ENCODE data around the gene PAQR5.
"Not testable (repeated sequence)": the region's sequence is repeated elsewhere in the genome, so short reads cannot be mapped to it uniquely, and the experiment has no call there.

Gene PAQR5

DNA sequence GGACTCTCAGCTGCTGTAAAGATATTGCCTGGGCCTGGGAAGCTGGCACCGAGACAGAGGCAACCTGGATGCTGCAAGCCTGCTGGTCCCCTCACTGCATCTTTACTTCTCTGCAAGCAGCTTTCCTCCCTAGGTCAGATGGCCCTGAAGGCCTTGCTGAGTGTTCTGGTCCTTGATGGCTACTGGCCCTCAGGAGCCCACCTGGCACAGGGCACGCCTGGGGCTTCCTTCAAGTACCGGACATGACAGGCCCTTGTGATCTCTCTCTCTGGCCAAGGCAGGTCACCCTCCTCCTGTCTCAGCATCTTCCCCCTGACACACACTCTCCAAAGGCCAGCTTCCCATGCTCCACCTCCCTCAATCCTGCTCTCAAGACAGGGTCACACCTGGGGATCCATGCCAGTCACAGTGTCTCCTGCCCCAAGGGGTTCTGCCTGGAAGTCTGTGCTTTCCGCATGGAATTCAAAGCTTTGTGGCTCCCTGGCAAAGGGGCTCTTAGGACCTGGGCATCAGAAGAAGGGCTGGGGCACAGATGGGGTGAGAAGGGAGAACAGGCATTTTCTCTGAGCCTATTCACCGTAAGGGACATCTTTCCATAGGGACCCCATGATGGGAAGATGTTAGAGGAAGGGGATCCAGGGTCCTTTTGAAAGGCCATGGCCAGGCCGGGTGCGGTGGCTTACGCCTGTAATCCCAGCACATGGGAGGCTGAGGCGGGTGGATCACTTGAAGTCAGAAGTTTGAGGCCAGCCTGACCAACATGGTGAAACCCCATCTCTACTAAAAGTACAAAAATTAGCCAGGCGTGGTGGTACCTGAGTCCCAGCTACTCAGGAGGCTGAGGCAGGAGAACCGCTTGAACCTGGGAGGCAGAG is 4.7 kb upstream of the PAQR5 start:
- no peak for DNase-seq

DNA sequence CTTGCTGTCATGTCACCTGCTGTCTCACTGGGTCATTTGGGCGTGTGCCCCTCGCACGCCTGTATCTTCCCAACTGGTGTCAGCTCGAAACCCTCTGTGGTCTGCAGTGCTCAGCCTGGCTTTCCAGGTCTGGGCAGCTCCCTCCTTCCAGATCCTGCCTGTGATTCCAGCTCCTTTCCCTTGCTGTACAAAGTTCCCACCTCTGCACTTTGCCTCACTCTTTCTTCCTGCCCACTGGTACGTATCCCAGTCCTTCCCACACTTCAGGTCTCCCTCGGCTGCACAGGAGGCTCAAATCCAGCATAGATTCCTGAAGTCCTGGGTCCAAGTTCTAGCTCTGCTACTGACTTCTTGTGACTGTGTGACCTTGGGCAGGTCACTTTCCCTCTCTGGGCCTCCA is 2.1 kb upstream of the PAQR5 start:
- no peak for DNase-seq

DNA sequence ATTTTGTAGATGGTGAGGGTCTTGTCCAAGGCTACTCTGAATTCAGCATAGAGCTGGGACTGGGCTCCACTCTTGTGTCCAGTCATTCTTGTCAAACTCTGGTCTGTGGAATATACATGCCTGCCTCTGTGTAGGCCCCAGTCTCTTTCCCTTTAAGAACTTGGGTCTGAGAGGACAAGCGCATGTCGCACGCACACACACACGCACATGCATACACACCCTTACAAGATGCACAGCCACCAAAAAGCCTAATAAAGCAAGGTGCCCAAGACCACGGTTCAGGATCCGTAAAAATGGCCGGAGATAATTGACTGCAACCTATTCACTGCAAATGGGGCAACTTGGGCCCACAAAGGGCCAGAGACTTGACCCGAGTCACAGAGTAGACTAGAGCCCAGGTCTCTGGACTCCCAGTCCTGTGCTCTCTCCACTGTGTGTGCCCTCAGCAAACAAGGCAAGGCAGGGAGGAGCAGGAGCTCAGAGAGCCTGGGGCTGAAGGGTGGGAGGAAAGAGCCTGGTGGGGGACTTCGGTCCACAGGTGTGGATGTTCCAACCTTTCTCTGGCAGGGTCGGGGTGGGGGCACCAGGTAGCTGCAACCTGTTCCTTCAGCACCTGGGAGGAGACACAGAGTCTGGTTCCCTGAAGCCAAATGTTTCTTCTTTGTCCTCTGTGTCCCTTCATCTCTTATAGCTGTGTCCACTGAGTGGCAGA is 914 bp upstream of the PAQR5 start:
- DNase-seq, result no peak

DNA sequence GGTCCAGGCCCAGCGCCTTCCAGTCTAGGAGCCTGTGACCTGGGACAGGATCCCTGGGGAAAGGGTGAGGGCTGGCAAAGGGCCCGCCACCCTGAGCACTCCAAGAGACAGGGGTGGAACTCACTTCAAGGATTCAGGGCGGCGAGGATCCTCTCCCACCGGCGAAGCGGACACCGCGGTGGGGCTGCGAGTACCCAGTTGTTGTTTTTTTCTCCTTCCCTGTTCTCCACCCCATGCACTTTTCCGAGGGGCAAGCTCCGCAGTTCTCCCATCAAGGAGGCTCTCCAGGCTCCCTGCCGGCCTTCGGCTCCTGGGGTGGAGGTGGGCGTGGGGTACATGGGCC is 387 bp upstream of the PAQR5 start:
- DNase-seq, result no peak

DNA sequence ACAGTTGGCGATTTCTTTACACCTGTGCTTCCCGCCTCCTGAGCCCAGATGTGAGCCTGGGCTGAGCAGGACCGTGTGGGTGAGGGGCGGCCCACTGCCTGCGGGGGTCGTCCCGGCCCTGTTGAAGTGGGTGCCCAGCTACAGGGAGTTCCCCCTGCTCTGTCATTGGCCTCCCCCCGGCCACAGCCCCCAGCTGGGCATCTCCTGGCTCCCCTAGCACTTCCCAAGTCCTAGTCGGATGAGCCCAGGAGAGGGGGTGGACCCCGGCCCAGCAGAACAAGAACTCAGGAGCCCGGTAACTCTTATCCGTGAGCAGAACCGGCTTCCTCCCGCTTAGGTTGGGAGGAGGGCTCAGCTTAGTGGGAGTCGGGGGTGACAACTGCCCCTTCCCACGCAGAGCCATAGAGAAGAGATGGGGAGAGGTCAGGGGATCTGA is 757 bp downstream of the PAQR5 start:
- DNase-seq, result no peak

DNA sequence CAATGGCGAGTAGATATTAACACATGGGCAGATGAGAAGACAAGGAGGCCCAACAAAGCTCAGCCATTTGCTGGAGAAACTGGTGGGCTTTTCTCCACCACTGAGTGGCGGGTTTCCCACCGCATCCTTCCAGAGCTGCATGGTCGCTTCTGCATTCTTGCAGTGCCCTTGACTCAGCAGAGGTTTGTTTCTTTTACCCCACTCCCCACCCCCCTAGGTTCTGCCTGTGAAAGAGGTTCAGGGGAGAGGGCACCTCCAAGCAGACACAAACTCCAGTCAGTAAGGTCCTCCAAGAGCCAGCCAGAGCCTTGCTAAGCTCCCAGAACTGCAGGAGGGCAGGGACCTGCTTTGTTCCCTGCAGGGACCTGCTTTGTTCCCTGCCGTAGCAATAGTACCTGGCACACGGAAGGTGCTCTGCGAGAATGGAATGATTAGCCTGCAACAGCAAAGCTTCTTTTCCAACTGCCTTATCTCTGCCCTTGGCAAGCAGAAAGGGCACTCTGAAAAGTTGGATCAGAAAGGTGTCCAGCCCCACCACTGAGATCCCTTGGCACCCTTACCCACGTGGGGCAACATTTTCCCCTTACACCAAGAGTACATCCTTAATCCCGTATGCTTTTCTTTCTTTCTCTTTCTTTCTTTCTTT is 1.4 kb downstream of the PAQR5 start:
- DNase-seq, result no peak

DNA sequence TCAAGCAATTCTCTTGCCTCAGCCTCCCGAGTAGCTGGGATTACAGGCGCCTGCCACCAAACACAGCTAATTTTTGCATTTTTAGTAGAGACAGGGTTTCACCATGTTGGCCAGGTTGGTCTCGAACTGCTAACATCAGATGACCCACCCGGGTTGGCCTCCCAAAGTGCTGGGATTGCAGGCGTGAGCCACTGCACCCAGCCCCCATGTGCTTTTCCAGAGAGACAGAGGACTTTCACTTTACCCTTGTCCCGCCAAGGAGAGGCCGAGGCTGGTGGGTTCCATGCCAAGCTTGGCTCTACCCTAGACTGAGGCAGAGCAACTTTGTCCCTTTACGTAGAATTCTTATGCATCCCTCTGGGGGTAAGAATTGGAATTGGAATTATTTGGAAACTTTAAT is 2.4 kb downstream of the PAQR5 start:
- DNase-seq, result not testable (repeated sequence)

DNA sequence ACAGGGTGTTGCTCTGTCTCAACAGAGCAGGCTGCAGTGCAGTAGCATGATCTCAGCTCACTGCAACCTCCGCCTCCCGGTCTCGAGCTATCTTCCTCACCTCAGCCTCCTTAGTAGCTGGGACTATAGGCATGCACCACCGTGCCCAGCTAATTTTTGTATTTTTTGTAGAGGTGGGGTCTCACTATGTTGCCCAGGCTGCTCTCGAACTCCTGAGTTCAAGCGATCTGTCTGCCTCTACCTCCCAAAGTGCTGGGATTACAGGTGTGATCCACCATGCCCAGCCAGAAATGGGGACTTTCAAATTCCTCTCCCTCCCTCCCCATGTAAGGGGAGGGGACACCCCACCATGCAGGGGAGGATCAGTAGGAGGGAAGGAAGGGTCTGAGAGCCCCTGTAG is 3.4 kb downstream of the PAQR5 start:
- DNase-seq, result not testable (repeated sequence)

DNA sequence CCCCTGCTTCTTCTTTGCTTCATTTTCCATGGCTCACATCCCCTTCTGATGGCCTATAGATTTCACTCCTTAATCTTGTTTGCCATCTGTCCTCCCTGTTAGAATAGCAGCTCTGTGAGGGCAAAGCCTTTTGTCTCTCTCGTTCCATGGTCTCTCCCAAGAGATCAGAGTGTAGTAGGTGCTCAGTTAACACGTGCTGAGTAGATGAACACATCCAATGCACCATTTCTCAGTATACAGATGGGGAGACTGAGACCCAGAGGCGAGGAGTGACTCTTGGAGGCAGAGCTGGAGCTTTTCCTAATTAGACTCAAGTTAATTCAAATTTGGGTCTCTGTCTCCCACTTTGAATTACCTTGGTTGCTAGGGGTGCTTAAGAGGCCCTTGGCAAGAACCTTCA is 4.2 kb downstream of the PAQR5 start:
- no peak for DNase-seq

DNA sequence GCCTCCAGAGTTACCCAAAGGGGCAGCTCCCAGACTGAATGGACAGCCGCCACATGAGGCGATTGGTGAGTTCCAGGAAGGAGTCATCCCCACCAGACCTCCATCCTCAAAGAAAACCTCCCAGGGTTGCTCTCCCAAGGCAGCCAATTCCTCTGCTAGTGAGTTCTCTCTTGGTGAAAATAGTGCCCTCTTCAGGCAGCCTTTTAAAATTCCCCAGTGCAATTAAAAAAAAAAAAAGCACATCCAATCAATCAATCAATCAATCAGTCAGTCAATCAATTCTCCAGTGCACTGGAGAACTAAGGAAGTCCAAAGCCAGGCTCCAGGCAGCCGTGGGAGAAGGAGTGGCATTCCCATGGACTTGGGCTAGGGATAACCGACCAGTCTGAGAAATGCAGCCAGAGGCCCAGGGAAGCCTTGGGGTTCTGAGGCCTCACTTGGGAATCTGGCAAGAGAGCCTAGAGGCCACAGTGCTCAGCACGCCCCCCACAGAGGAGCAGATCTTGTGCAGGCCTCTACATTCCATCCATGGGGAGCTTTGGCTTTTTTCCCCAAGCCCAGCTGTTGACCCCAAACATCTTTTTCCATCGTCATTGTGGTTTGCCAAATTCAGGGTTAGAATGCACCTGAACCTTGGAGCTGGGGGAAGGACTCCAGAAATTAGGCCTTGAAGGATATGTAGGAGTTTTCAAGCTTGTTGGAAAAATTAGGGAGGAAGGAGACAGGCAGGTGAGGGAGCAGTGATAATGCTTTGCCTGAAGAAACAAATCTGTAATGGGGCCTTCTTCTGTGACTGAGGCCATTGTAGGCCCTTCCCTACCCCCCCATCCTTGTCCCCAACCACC is 4.8 kb downstream of the PAQR5 start:
- DNase-seq, result no peak

DNA sequence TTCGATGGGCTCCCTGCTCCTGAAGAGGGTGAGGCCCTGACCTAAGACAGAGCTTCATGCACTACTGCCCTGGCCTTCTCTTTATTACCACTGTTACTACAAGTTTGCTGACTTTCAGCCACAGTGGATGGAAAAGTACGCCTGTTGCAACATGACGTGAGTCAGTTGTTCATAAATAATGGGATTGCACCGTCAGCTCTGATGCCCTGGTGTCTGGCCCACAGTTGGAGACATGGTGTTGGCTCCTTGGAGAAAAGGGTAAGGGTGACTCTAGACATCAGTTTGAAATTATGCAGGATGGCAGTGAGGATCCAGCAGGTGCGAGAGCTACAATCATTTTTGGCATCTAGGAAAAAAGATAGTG is 5.5 kb downstream of the PAQR5 start:
- DNase-seq, result peak; percentile 27

DNA sequence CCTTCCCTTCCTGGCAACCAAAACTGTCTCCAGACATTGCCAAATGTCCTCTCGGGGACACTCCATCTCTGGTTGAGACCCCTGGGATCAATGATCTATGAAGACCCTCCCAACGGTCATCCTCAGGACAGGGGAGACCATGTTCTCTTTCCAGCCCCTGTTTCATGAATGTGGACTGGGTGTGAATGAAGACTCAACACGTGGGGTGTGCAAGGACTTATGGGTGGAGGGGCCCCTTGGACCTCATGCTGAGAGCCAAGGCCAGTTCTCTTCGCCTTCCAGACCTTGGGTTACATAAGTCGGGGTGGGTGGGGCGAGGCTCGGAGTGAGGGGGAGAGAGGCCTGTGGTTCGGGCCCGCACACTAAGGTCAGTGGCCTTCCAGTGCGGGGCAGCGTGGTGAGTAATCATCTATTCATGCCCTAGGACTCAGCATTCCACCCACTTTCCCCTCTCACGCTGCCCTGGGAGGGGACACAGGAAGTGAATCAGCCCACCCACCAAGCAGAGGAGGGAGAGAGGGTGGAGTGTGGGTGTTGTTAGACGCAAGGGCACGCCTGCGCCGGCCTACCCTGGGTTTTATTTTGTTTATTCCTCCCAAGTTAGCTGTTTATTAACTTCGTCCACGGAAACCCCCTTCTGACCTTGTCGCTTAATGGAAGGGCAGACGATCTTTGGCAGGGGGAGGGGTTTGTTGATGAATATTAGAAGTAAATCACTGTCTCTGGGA is 6.7 kb downstream of the PAQR5 start:
- peak; percentile 50 for DNase-seq

DNA sequence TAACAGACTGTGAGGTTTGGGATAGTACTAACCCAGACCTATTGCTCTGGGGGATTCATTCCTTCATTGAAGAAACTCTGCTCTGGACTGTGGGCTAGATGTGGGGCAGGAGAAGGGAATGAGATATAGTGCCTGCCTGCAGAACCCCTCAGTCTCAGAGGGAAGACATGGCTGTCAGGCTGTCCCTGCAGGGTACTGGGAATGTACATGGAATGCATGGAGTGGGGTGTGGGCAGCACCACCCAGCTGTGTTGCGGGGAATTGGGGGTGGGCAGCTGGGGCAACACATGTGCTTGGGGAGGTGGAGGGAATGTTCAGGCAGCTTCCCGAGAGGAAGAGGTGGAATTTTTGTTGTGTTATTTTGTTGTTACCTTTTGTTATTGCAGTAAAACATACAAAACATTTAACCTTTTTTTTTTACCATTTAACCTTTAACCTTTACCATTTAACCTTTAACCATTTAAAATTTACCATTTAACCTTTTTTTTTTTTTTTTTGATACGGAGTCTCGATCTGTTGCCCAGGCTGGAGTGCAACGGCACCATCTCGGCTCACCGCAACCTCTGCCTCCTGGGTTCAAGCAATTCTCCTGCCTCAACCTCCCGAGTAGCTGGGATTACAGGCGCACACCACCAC is 7.3 kb downstream of the PAQR5 start:
- DNase-seq, result no peak

DNA sequence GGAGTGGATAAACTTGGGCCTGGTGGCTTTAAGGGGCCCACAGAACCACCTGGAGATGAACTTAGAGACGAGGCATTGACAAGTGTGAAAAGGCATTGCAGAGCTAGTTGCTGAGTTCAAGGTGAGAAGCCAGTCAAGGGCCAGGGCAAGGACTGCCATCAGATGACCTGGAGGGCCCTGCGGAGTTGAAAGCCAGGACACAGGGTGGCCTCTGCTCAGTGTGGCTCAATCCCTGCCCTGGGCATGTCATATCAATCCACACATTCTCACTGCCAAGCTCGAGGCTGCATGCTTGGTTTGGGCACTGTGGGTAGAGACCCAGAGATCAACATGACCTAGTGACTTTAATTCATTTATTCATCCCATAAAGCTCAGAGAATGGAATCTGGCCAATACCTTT is 9.2 kb downstream of the PAQR5 start:
- no peak for DNase-seq

DNA sequence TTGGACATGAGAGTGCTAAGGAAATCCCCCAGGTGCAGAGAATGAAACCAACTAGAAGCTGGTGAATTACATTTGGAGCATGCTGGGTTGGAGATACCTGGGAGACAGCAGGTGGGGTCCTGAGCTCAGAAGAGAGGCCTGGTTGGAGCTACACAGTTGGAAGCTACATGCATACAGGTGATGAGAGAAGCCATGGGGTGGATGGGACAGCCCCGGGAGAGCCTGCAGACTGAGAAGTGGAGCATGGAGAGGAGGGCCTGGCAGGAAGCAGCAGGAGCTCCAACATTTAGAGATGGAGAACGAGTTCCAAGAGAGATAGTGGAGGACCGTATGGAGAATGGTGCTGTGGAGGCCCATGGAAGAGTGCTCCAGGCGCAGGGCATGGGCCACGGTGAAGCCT is 10.2 kb downstream of the PAQR5 start:
- no peak for DNase-seq

DNA sequence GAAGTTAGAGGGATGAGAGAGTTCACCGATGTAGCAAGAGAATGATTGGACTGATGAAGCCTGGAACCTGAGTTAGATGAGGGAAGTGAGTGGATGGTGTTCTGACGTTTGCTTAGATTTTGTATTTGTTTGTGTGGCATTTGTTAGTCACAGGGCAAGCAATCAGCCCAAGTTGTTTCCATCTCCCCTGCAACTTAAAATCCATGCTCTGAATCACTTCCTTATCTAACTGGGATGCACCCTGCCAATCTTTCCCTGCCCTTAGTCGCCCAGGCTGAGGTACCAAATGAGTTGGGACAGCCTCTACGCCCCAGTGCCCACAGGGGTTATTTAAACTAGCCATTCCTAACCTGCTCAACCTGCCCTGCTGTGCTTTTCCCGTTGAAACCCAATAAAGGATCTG is 12.6 kb downstream of the PAQR5 start:
- no peak for DNase-seq

DNA sequence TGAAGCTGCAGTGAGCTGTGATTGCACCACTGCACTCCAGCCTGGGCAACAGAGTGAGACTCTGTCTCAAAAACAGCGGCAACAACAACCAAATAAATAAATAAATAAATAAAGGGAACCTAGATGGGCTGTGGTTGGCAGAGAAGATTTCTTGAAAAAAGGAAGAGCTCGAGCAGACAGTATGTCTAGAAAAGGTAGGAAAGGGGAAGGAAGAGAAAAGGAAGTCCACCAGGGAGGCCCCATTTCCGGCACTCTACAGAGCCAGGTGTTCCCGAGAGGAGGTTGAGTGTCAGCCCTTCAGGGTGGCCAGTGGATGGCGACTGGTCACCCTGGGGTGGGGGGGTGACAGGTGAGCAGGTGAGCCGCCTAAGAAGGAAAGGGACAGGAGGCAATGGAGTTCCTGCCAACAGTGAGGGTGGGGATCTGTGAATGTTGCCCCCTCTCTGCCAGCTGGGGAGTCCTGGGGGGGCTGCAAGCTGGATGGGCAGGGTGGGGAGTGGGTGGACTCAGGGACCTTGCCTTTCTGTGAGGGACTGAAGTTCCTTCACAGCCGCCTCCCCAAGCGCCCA is 14.8 kb downstream of the PAQR5 start:
- no peak for DNase-seq

DNA sequence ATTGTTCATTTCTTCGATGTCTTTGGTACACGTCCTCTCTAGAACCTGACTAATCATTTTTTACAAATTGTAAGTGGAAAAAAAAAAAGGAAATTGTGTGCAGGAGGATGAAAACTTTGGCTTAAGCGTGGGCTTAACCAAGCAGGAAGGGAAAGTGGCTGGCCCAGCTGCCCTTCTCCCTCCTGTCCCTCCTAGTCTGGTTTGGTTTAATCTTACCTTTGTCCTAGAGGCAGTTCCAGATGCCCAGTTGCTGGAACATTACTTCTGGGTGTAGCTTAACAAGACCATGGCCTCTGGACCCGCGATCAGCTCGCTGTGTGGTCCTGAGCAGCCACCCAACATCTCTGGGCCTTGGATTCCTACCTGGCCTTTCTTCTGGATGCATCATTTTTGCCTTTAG is 15.4 kb downstream of the PAQR5 start:
- DNase-seq, result no peak

DNA sequence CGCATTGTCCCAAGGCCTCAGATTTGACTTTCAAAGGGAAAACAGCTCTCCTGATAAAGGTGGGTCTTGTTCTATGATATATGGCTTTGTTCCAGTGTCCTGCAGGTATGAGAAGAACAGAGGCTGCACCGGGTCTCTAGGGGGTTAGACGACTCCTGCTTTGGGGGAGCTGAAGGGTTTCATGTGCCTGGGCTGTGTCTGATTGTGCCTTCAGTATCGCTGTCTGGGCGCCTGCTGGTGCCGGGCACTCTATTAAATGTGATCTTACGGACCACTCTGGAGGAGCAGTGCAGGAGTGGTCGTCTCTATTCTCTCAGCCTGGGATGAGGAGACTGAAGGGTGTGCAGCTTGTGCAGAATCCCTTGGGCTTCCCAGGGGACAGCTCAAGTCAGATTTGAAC is 16.0 kb downstream of the PAQR5 start:
- DNase-seq, result no peak

DNA sequence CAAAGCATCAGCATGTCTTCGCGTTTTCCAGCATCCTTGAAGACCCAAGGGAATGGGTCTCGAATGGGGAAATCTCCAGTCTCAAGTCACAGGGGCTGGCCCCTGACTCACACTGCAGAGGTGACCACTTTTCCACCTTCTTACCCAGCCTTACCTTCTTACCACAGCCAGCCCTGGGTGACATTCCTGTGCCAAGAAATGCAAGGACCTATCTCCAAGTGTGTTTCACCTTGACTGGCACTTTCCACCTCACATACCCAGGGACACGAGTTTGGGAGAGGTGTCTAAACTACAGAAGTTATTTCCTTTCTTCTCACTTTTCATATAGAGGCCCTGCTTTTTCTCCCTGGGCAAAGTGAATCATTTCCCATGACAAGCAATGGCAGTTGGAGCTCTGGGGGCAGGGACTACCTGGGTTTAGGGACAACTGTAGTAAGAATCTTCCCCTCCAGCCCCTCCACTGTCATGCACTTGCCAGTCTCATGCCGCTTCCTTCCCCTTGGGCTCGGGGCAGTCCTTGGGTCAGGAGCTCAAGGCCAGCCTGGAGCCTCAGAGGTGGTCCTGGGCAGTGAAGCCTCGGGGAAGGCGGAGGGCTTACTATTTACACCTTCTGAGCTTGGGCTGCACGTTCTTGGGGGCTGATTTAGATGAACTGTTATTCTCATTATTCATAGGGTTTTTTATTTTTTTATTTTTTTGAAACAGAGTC is 16.8 kb downstream of the PAQR5 start:
- DNase-seq, result no peak

DNA sequence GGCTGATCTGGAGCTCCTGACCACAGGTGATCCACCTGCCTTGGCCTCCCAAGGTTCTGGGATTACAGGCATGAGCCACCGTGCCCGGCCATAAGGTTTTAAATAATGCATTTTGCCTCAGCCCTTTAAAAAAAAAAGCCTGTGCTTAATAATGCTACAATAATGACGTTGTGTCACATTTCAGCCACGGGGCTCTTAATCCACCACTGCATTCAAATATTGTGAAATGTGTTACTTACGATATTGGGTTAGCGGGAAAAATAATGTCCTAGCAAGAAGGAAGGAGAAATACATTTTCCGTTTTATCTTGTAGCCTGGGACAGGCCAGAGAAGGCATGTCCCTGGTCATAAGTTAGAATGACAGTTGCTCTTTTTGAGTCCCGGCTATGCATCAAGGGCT is 17.6 kb downstream of the PAQR5 start:
- no peak for DNase-seq

Data from T1000 (cell line).